ENCODE measurements around the gene SORT1.
A peak's percentile ranks its signal among the peaks of the same experiment; 100 is the strongest.
"Not testable (repeated sequence)": the region's sequence is repeated elsewhere in the genome, so short reads cannot be mapped to it uniquely, and the experiment has no call there.

SORT1 gene

DNA sequence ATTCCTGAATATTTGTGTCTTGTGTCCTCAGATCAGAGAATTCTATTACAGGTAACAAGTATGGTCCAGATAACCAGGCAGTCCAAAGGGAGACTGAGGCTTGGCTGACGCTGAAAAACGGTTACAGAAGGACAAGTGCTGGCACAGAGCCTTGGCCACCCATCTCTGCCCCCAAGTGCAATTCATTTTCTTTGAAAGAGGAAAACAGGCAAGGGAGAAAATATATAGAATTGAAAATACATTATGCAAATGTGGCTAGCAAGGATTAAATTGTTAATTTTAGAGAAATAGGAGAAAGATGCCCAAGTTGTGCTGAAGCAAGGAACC, 1.2 kb downstream of the SORT1 start:
- H3K9ac ChIP-seq (ENCODE audit: low read length): no peak overlapping the region
- H3F3A ChIP-seq (ENCODE audit: insufficient read depth): peaks cover 32% of the 10 kb centered on the region
- no peaks in the 10 kb centered on the region for H3K36me3 ChIP-seq (ENCODE audit: low read length)
- no peaks in the 10 kb centered on the region for H3K79me2 ChIP-seq (ENCODE audit: insufficient read depth, low read length)
- H3K4me2 ChIP-seq (ENCODE audit: low read depth, low read length, poor library complexity, severe bottlenecking): peak overlapping the region; percentile 86
- H3K27me3 ChIP-seq (ENCODE audit: low read length): no peaks in the 10 kb centered on the region
- H3K27ac ChIP-seq (ENCODE audit: low read depth, low read length): no peak overlapping the region
- no peaks in the 10 kb centered on the region for H3K9me2 ChIP-seq (replicated peaks; ENCODE audit: insufficient read depth, low read length)
- H2AFZ ChIP-seq (ENCODE audit: low read depth, low read length, severe bottlenecking): no peak overlapping the region
- TF ChIP-seq EZH2phosphoT487 (conservative IDR thresholded peaks at IDR 0.05; ENCODE audit: low read length): no peak
- TF ChIP-seq, protein P1, sequence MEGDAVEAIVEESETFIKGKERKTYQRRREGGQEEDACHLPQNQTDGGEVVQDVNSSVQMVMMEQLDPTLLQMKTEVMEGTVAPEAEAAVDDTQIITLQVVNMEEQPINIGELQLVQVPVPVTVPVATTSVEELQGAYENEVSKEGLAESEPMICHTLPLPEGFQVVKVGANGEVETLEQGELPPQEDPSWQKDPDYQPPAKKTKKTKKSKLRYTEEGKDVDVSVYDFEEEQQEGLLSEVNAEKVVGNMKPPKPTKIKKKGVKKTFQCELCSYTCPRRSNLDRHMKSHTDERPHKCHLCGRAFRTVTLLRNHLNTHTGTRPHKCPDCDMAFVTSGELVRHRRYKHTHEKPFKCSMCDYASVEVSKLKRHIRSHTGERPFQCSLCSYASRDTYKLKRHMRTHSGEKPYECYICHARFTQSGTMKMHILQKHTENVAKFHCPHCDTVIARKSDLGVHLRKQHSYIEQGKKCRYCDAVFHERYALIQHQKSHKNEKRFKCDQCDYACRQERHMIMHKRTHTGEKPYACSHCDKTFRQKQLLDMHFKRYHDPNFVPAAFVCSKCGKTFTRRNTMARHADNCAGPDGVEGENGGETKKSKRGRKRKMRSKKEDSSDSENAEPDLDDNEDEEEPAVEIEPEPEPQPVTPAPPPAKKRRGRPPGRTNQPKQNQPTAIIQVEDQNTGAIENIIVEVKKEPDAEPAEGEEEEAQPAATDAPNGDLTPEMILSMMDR (IDR thresholded peaks at IDR 0.05; ENCODE audit: insufficient read depth, low read length, poor library complexity, severe bottlenecking): no peak
- no peak overlapping the region for H3K4me3 ChIP-seq (ENCODE audit: insufficient read depth, low read length, poor library complexity, severe bottlenecking)
- no peaks in the 10 kb centered on the region for H3K9me3 ChIP-seq (ENCODE audit: insufficient read depth, low read length)
- H4K20me1 ChIP-seq (ENCODE audit: low read depth, low read length): no peaks in the 10 kb centered on the region

DNA sequence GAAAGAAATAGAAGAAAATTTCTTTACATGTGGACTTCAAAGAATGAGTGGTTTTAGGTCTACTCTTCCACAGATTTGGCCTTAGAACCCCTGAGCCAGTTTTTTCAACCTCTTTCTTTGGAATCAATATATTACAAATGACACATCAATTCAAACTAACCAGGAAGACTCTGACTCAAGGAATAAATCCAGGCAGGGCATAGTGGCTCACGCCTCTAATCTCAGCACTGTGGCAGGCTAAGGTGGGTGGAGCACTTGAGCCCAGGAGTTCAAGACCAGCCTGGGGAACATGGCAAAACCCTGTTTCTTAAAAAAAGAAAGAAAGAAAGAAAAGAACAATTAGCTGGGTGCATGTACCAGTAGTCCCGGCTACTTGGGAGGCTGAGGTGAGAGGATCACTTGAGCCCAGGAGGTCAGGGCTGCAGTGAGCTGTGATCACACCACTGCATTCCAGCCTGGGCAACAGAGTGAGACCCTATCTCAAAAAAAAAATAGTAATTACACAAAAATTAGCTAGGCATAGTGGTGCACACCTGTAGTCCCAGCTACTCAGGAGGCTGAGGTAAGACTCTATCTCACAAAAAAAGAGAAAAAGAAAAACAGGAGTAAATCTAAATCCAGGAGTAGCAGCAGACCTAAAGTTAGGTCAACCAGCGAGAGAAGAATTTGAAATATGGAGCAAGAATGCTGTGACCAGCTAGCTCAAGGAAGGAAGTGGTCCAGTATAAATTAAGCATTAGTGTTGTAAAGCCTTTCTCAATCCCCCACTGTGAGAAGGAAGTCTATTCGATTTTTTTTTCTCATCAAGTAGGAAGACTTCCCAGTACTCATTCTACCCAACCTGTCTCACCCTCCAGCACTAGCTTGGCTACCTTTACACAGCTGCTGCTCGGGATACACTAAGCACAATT, 1.9 kb downstream of the SORT1 start:
- Histone ChIP-seq H3F3A (ENCODE audit: insufficient read depth) (peaks cover 27% of the 10 kb centered on the region), H3K27ac (ENCODE audit: low read depth, low read length) (no peak overlapping the region), H3K79me2 (ENCODE audit: insufficient read depth, low read length) (no peaks in the 10 kb centered on the region), H3K4me2 (ENCODE audit: low read depth, low read length, poor library complexity, severe bottlenecking) (no peak overlapping the region), H2AFZ (ENCODE audit: low read depth, low read length, severe bottlenecking) (no peak overlapping the region), H3K36me3 (ENCODE audit: low read length) (no peaks in the 10 kb centered on the region), H3K4me3 (ENCODE audit: insufficient read depth, low read length, poor library complexity, severe bottlenecking) (no peak overlapping the region), H3K9me3 (ENCODE audit: insufficient read depth, low read length) (no peaks in the 10 kb centered on the region), H3K27me3 (ENCODE audit: low read length) (no peaks in the 10 kb centered on the region), H3K9me2 (replicated peaks; ENCODE audit: insufficient read depth, low read length) (no peaks in the 10 kb centered on the region), H4K20me1 (ENCODE audit: low read depth, low read length) (no peaks in the 10 kb centered on the region), H3K9ac (ENCODE audit: low read length) (no peak overlapping the region)
- TF ChIP-seq, protein P1 (IDR thresholded peaks at IDR 0.05; ENCODE audit: insufficient read depth, low read length, poor library complexity, severe bottlenecking): no peak

DNA sequence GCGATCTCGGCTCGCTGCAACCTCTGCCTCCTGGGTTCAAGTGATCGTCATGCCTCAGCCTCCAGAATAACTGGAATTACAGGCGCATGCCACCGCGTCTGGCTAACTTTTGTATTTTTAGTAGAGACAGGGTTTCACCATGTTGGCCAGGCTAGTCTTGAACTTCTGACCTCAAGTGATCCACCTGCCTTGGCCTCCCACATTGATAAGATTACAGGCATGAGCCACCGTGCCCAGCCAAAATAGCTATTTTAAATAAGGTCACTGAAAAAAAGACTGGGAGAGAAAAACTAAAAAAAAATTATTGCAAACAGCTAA, 2.5 kb downstream of the SORT1 start:
- H3F3A ChIP-seq (ENCODE audit: insufficient read depth): peaks cover 21% of the 10 kb centered on the region
- not testable (repeated sequence) for H3K4me3 ChIP-seq (ENCODE audit: insufficient read depth, low read length, poor library complexity, severe bottlenecking); H3K79me2 ChIP-seq (ENCODE audit: insufficient read depth, low read length); H3K9ac ChIP-seq (ENCODE audit: low read length); H2AFZ ChIP-seq (ENCODE audit: low read depth, low read length, severe bottlenecking); H3K36me3 ChIP-seq (ENCODE audit: low read length); H3K9me2 ChIP-seq (replicated peaks; ENCODE audit: insufficient read depth, low read length); H3K4me2 ChIP-seq (ENCODE audit: low read depth, low read length, poor library complexity, severe bottlenecking); H3K27me3 ChIP-seq (ENCODE audit: low read length); H3K9me3 ChIP-seq (ENCODE audit: insufficient read depth, low read length); H3K27ac ChIP-seq (ENCODE audit: low read depth, low read length); H4K20me1 ChIP-seq (ENCODE audit: low read depth, low read length)

DNA sequence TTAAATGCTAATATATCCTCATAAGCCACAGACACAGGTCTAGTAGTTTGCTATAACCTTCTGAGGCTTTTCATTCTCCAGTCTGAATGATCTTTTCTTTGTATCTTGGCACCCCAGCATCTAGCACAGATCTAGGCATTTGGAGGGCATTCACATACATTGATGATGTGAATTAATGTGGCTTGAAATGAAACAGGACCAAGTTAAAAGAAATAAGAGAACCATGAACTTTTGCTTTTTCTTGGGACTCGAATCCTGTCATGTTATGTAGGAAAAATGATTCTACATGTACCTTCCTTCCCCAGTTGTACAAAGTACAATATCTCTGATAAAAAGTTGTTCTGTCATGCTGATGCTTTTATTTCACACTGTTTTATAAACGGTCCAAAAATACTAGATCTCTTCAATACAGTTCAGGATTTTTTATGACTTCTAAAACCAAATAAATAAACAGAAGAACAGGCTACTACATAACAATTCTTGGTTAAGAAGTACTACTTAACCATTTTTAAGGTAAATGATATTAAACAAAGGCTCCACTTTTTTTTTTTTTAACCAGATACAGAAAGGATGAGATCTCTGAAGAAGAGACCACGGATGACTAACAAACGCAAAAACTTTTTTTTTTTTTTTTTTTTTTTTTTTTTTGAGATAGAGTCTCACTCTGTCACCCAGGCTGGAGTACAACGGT, 3.0 kb downstream of the SORT1 start:
- Histone ChIP-seq H3K4me2 (ENCODE audit: low read depth, low read length, poor library complexity, severe bottlenecking) (no peak overlapping the region), H3K27me3 (ENCODE audit: low read length) (no peaks in the 10 kb centered on the region), H2AFZ (ENCODE audit: low read depth, low read length, severe bottlenecking) (no peak overlapping the region), H3F3A (ENCODE audit: insufficient read depth) (peaks cover 16% of the 10 kb centered on the region), H3K9me3 (ENCODE audit: insufficient read depth, low read length) (no peaks in the 10 kb centered on the region), H3K9me2 (replicated peaks; ENCODE audit: insufficient read depth, low read length) (no peaks in the 10 kb centered on the region), H3K36me3 (ENCODE audit: low read length) (no peaks in the 10 kb centered on the region), H3K9ac (ENCODE audit: low read length) (no peak overlapping the region), H3K4me3 (ENCODE audit: insufficient read depth, low read length, poor library complexity, severe bottlenecking) (no peak overlapping the region), H3K27ac (ENCODE audit: low read depth, low read length) (no peak overlapping the region), H4K20me1 (ENCODE audit: low read depth, low read length) (no peaks in the 10 kb centered on the region), H3K79me2 (ENCODE audit: insufficient read depth, low read length) (no peaks in the 10 kb centered on the region)
- no peak for TF ChIP-seq EZH2phosphoT487 (conservative IDR thresholded peaks at IDR 0.05; ENCODE audit: low read length)
- TF ChIP-seq, protein P1 (IDR thresholded peaks at IDR 0.05; ENCODE audit: insufficient read depth, low read length, poor library complexity, severe bottlenecking): no peak

Measured in SU-DHL-6 (cell line).